Cardiac muscle cell (in vitro differentiated cells and primary cell): Measurements from ENCODE around the gene KDM1A. TPM values are rescaled to one million over a fixed set of nuclear protein-coding genes. Genes with fewer than 3 reads are reported as not detected.
A peak's percentile ranks its signal among the peaks of the same experiment; 100 is the strongest.

Experiments used
- DNase-seq, 2 donors: peaks; one replicate each; pipeline versions ENCODE4 v3.0.0 to v3.0.0-alpha.2; 2010 to 2017; ENCODE audit warnings: low read depth in 1 of 2, low spot score in 1 of 2
- H3K27ac ChIP-seq: fragments of 200-600 bp; sonication (generic); 2 replicates; pipeline ENCODE4 v1.5.1; 2016
- H3K27me3 ChIP-seq: fragments of 200-600 bp; sonication (generic); 2 replicates; pipeline ENCODE4 v1.6.0; 2016; ENCODE audit warnings: control low read depth
- H3K36me3 ChIP-seq: fragments of 200-600 bp; sonication (generic); 2 replicates; pipeline ENCODE4 v1.5.1; 2016; ENCODE audit warnings: control low read depth
- H3K4me1 ChIP-seq: fragments of 200-600 bp; sonication (generic); 2 replicates; pipeline ENCODE4 v1.8.1; 2017; ENCODE audit warnings: low read depth, mild to moderate bottlenecking, mixed run types
- H3K4me3 ChIP-seq: fragments of 200-600 bp; sonication (generic); 2 replicates; pipeline ENCODE4 v1.5.1; 2016; ENCODE audit warnings: mild to moderate bottlenecking
- H3K9me3 ChIP-seq: fragments of 200-600 bp; sonication (generic); 2 replicates; pipeline ENCODE4 v1.5.1; 2017; ENCODE audit warnings: low read depth, mild to moderate bottlenecking, control low read depth
- CTCF ChIP-seq: IDR thresholded peaks from 2 replicates; pipeline ENCODE4 v1.5.1; 2012; ENCODE audit warnings: low read depth, mild to moderate bottlenecking, low read length
- polyA plus RNA-seq: library from polyadenylated mRNA; unstranded; fragments of >200 nt; fragmentation: Nextera tagmentation; extraction: Ambion mirVana; gene quantifications from 2 replicates; pipeline ENCODE4 v1.2.1, GENCODE V29; 2016
- total RNA-seq: library from RNA; depleted of rRNA; stranded (reverse); fragments of >200 nt; gene quantifications from 2 replicates; pipeline ENCODE4 v1.2.3, GENCODE V29; 2016

The KDM1A gene
- total RNA-seq (149 and 168 TPM in 2 replicates), polyA plus RNA-seq (138 and 184 TPM in 2 replicates)

DNA sequence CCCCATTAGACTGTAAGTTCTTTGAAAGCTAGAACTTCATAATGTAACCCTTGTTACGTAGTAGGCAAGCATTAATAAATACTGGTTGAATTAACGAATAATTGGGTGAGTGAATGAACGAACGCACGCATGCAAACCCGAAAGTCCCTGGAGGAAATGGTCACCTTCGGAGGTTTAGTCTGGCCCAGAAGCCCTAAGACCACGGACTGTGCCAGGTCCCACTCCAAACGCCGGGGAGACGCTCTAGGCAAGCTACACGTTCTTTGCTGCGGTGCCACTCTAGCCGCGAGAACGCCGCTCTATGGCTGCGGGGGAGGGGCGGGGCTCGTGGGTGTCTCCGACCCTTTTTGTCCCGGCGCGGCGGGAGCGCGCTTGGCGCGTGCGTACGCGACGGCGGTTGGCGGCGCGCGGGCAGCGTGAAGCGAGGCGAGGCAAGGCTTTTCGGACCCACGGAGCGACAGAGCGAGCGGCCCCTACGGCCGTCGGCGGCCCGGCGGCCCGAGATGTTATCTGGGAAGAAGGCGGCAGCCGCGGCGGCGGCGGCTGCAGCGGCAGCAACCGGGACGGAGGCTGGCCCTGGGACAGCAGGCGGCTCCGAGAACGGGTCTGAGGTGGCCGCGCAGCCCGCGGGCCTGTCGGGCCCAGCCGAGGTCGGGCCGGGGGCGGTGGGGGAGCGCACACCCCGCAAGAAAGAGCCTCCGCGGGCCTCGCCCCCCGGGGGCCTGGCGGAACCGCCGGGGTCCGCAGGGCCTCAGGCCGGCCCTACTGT, at the start of gene KDM1A:
Gene KDM1A, plus strand, starts transcription at position 375 of the 769 bp plus-strand sequence. Its CDS starts 129 bp downstream, at position 504.
- DNase-seq, result peak; percentile 99
- peak; percentile 9 for TF ChIP-seq CTCF
- H3K27me3 ChIP-seq, result no peaks in the 10 kb centered on the region
- peak within 1 kb of the TSS; percentile 98 for H3K27ac ChIP-seq
- no peaks in the 10 kb centered on the region for H3K36me3 ChIP-seq
- H3K4me1 ChIP-seq, result peaks cover 5% of the 10 kb centered on the region
- peak within 1 kb of the TSS; percentile 100 for H3K4me3 ChIP-seq
- no peaks in the 10 kb centered on the region for H3K9me3 ChIP-seq

- Histone ChIP-seq H3K27ac (no peak overlapping the region), H3K4me3 (no peak overlapping the region), H3K4me1 (no peaks in the 10 kb centered on the region), H3K27me3 (peaks cover 13% of the 10 kb centered on the region), H3K9me3 (peaks cover 7% of the 10 kb centered on the region), H3K36me3 (no peaks in the 10 kb centered on the region)
- TF ChIP-seq CTCF, result no peak
- DNase-seq, result no peak
These were observed 49.2 kb upstream of the KDM1A start for GRCh38 chr1:22970096-22970495.

DNA sequence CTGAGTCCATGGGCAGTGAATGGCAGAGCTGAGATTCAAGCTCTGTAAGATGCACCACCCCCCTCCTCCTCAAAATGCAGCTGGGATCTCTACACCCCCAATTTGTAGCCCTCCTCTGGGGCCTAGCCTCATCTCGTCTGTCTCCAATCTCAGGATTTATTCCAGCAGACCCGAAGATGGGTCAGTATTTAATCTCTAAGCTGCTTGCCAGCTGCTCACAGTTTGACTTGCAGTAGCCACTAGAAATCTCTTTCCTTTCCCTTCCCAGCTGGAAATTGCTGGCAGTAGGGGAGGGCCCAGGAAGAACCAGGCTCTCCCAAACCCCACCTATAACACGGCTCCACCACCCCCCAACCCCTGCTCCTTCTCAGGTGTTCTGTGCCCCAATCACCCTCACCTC, 48.1 kb upstream of the KDM1A start:
- no peak for DNase-seq
- no peak for TF ChIP-seq CTCF
- no peak overlapping the region for H3K27ac ChIP-seq

GRCh38 chr1:22971611-22972405, 47.5 kb upstream of the KDM1A start:
- Histone ChIP-seq H3K4me1 (no peaks in the 10 kb centered on the region), H3K27me3 (peaks cover 13% of the 10 kb centered on the region), H3K36me3 (no peaks in the 10 kb centered on the region), H3K27ac (no peak overlapping the region), H3K4me3 (no peak overlapping the region), H3K9me3 (no peaks in the 10 kb centered on the region)
- DNase-seq, result peak; percentile 25
- no peak for TF ChIP-seq CTCF

More for the DNA sequence above, 48.1 kb upstream of the KDM1A start:
- Histone ChIP-seq H3K4me3 (no peak overlapping the region), H3K27me3 (peaks cover 13% of the 10 kb centered on the region), H3K36me3 (no peaks in the 10 kb centered on the region), H3K4me1 (no peaks in the 10 kb centered on the region), H3K9me3 (peaks cover 5% of the 10 kb centered on the region)

DNA sequence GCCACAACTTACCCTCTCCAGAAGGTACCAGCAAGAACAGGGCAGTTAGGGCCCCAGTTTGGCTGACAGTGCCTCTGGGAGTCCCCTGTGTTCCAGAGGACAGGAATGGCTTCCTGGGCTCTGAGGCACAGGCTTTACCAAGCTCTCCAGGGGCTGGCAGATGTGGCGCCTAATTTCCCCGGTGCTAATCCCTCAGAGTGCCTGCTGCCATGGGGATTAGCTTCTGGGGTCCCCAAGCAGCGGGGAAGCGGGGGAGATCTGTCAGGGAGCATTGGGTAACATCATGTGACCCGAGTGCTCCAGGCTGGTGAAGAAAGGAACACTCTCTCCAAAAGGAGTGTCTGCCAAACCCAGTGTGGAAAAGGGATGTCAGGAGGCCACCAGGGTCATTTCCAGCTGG, 46.5 kb upstream of the KDM1A start, which contains the start of gene LACTBL1:
Gene LACTBL1, minus strand, starts transcription at position 107 of the 400 bp plus-strand sequence. CDS start 550 bp downstream, outside the sequence.
- no peaks in the 10 kb centered on the region for H3K4me1 ChIP-seq
- no peaks in the 10 kb centered on the region for H3K36me3 ChIP-seq
- TF ChIP-seq CTCF, result no peak
- H3K27ac ChIP-seq, result no peak within 1 kb of the TSS
- H3K27me3 ChIP-seq, result peaks cover 11% of the 10 kb centered on the region
- no peak within 1 kb of the TSS for H3K4me3 ChIP-seq
- DNase-seq, result no peak
- no peaks in the 10 kb centered on the region for H3K9me3 ChIP-seq
